ENCODE measurements around the gene MTCL1.

MTCL1 gene

DNA sequence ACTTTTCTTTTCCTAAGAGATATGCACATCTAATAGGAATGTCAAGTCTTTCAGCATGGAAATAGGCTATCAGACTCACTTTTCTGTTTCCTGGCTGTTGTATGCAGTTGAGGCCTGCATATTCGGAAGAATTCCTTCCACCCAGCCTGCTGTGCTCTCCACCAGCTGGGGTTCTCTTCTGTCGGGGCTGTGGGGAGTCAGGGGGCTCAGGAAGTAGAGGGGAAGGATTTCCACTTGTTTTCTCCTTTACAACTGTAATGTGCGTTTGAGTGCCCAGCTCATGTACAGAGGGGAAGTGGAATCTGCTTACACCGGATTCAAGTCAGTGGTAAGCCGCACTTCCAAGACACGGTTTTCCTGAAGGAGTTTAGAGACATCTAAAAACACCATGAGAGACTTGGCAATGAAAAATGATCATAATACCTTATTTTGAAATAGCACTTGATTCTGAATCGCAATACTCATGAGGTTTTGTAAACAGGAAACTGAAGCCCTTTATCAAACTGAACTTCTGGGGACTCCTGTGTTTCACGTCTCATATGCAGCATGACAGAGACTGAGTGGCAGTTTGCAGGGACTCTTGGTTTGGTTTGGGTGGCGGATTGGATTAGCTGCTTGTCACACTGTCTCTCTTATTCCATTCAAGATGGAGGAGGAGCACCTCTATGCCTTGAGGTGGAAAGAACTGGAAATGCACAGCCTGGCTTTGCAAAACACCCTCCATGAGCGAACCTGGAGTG, 90.4 kb downstream of the MTCL1 start:
- no peak overlapping the region; the same call in 1 of the 2 replicates for H3K4me3 ChIP-seq (ENCODE audit: low read depth, low read length)
- peak overlapping the region; percentile 12; the same call in 1 of the 2 replicates for H3K9ac ChIP-seq (ENCODE audit: low read depth, low read length)
- H3K27me3 ChIP-seq (ENCODE audit: control insufficient read depth, insufficient read depth, low read length) = no peaks in the 10 kb centered on the region
- peaks cover 43% of the 10 kb centered on the region for H3K36me3 ChIP-seq (ENCODE audit: control insufficient read depth, insufficient read depth, low read length)
- H3K27ac ChIP-seq (ENCODE audit: low read depth, low read length) = peak overlapping the region; percentile 77
- H3K9me3 ChIP-seq (ENCODE audit: control insufficient read depth, insufficient read depth, low read length) = no peaks in the 10 kb centered on the region
- peaks cover 66% of the 10 kb centered on the region for H3K4me1 ChIP-seq (ENCODE audit: control insufficient read depth, insufficient read depth, low read length)

DNA sequence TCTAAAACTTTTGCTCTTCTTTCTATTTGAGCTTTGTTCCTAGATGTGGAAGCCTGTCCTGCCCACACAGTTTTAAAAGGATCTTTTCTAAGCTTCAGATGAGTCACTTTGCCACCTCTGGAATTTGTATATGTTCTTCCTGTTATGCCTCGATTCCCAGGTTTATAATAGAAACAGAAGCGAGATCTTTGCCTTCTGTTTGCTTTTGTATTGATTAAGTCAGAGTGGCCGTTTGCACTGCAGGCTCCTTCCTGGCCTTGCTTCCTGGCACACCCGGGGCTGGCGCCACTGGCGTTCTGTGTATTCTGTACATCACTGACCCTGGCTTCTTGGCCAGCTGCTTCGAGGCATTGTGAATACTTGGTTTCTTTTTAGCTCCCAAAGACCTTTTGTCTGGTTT, 91.8 kb downstream of the MTCL1 start:
- no peaks in the 10 kb centered on the region for H3K9me3 ChIP-seq (ENCODE audit: control insufficient read depth, insufficient read depth, low read length)
- no peak overlapping the region for H3K9ac ChIP-seq (ENCODE audit: low read depth, low read length)
- H3K4me1 ChIP-seq (ENCODE audit: control insufficient read depth, insufficient read depth, low read length) = peaks cover 66% of the 10 kb centered on the region
- H3K36me3 ChIP-seq (ENCODE audit: control insufficient read depth, insufficient read depth, low read length) = peaks cover 43% of the 10 kb centered on the region
- no peaks in the 10 kb centered on the region for H3K27me3 ChIP-seq (ENCODE audit: control insufficient read depth, insufficient read depth, low read length)
- H3K4me3 ChIP-seq (ENCODE audit: low read depth, low read length) = no peak overlapping the region
- no peak overlapping the region for H3K27ac ChIP-seq (ENCODE audit: low read depth, low read length)

DNA sequence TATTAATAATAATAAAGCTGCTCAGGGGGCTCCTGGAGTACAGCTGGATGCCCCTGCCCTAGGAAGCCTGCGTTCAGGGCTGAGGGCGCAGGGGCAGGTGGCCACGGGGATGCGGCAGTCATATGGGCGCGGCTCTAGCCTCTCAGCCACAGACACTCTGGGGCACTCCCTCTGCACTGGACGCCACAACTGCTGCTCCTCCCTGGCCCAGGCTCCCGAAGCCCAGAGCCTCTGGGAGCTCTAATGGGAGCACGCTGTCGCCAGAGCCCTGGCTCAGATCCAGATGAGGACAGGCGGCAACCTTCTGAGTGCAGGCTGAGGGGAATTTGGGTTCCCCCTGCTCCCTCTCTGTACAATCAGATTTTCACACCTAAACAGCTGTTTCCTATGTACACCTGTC, 93.6 kb downstream of the MTCL1 start:
- H3K4me3 ChIP-seq (ENCODE audit: low read depth, low read length) = no peak overlapping the region
- H3K27ac ChIP-seq (ENCODE audit: low read depth, low read length) = no peak overlapping the region
- no peaks in the 10 kb centered on the region for H3K27me3 ChIP-seq (ENCODE audit: control insufficient read depth, insufficient read depth, low read length)
- H3K36me3 ChIP-seq (ENCODE audit: control insufficient read depth, insufficient read depth, low read length) = peaks cover 50% of the 10 kb centered on the region
- no peaks in the 10 kb centered on the region for H3K9me3 ChIP-seq (ENCODE audit: control insufficient read depth, insufficient read depth, low read length)
- H3K9ac ChIP-seq (ENCODE audit: low read depth, low read length) = no peak overlapping the region
- peaks cover 60% of the 10 kb centered on the region for H3K4me1 ChIP-seq (ENCODE audit: control insufficient read depth, insufficient read depth, low read length)

DNA sequence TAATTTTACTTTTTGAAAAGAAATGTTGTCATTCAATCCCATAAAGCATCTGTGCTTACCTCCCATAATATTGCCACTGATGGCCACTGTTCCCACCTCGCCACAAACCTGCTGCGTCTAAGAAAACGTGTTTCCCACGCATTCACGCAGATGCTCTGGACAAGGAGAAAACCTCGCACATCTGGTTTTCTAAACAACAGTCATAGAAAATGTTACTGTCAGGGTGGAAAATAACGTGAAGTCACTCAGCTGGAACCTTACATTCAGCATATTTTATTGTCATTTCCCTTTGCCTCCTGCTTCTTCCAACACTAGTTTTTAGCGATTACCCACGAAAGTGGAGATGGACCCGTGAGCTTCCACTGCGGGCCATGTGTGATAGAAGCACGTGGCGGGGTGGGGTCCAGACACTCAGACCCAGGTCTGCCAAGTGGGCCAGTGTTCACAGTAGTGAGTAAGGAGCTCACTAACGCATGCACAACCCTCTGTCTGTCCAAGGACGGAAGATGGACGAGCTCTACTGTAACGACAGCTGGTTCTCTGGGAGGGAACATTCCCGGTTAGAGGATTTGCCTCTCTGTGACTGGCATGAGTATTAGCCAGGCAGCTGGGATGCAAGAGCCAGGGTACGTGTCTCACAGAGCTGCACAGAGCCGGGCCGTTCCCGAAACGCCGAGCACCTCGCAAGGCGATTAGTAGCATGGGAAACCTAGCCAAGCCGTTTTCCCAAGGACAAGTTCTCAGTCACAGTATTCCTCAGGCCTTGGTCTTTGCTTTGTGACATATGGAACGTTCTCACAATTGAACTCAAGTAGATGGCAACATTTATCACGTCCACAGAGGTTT, 94.5 kb downstream of the MTCL1 start:
- H3K36me3 ChIP-seq (ENCODE audit: control insufficient read depth, insufficient read depth, low read length) = peaks cover 50% of the 10 kb centered on the region
- H3K9me3 ChIP-seq (ENCODE audit: control insufficient read depth, insufficient read depth, low read length) = no peaks in the 10 kb centered on the region
- no peak overlapping the region for H3K9ac ChIP-seq (ENCODE audit: low read depth, low read length)
- H3K4me1 ChIP-seq (ENCODE audit: control insufficient read depth, insufficient read depth, low read length) = peaks cover 51% of the 10 kb centered on the region
- no peak overlapping the region for H3K4me3 ChIP-seq (ENCODE audit: low read depth, low read length)
- peak overlapping the region; percentile 91 for H3K27ac ChIP-seq (ENCODE audit: low read depth, low read length)
- H3K27me3 ChIP-seq (ENCODE audit: control insufficient read depth, insufficient read depth, low read length) = no peaks in the 10 kb centered on the region

DNA sequence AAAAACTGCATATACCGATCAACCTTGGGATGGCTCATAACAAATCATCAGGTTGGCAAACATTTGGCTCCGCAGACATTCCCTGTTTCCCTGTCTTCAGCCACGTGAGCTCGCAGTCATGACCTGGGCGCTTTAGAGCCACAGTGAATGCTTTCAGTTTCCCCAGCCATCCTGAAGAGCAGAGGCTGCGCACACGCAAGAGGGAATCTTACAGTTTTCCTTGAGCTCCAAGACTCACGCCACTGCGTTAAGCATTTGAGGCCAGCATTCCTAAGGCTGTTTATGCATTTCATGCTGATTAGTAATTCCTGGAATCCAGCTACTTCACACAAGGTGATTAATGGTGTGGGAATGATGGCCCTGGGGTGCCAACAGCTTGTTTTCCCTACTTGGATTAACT, 95.1 kb downstream of the MTCL1 start:
- Histone ChIP-seq H3K9ac (ENCODE audit: low read depth, low read length) (no peak overlapping the region), H3K4me3 (ENCODE audit: low read depth, low read length) (no peak overlapping the region), H3K4me1 (ENCODE audit: control insufficient read depth, insufficient read depth, low read length) (peaks cover 45% of the 10 kb centered on the region)

DNA sequence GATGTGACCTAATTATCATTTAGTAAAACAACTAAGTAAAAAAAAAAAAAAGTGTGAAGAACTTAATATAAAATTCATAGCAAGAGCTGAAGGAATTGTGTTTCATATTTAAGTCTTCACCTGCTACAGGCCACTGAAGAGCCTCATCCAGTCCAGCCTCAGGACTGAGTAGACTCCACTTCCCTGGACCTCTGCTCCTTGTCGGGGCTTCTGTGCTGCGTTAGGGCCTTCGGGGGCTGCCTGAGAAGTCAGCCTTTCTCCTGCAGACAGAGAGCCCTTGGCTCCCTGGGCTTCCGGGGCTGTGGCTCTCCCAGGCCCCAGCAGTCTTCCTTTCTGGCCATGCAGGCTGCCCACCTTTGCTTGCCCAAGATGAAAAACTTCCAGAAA, 95.5 kb downstream of the MTCL1 start:
- H3K9ac ChIP-seq (ENCODE audit: low read depth, low read length) = no peak overlapping the region
- H3K27me3 ChIP-seq (ENCODE audit: control insufficient read depth, insufficient read depth, low read length) = no peaks in the 10 kb centered on the region
- H3K9me3 ChIP-seq (ENCODE audit: control insufficient read depth, insufficient read depth, low read length) = no peaks in the 10 kb centered on the region
- no peak overlapping the region for H3K4me3 ChIP-seq (ENCODE audit: low read depth, low read length)
- peaks cover 52% of the 10 kb centered on the region for H3K36me3 ChIP-seq (ENCODE audit: control insufficient read depth, insufficient read depth, low read length)
- peak overlapping the region; percentile 91 for H3K27ac ChIP-seq (ENCODE audit: low read depth, low read length)
- H3K4me1 ChIP-seq (ENCODE audit: control insufficient read depth, insufficient read depth, low read length) = peaks cover 42% of the 10 kb centered on the region

More for the DNA sequence above, 95.1 kb downstream of the MTCL1 start:
- no peaks in the 10 kb centered on the region for H3K9me3 ChIP-seq (ENCODE audit: control insufficient read depth, insufficient read depth, low read length)
- no peaks in the 10 kb centered on the region for H3K27me3 ChIP-seq (ENCODE audit: control insufficient read depth, insufficient read depth, low read length)
- H3K36me3 ChIP-seq (ENCODE audit: control insufficient read depth, insufficient read depth, low read length) = peaks cover 50% of the 10 kb centered on the region
- peak overlapping the region; percentile 91 for H3K27ac ChIP-seq (ENCODE audit: low read depth, low read length)

DNA sequence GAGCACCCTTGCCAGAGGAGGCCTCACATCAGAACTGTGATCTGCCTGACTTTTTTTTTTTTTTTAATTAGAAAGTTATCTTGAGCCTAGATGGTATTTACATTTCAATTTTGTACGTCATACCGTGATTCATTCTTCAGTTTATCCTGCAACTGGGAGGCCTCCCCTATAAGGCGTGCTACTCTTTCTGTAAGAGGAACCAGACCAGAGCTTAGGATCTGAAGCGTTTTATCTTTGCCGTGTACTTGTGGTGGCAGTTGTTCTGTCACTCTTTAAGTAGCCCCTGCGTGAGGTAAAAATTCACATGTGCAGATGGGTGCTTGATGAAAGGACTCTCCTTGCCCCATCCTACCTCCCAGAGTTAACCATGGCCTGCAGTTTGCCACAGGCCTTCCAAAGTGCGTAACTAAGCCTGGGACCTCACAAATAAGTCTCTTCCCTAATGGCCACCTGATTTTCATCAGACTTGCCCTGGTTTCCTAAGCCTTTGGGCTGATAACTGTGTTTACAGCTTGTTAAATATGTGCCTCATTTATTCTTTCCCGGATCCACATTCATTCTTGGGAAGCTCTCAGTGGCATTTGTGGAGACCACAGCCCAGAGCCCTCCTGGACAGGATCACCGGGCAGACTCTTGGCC, 96.0 kb downstream of the MTCL1 start:
- peak overlapping the region; percentile 91 for H3K27ac ChIP-seq (ENCODE audit: low read depth, low read length)
- H3K9ac ChIP-seq (ENCODE audit: low read depth, low read length) = no peak overlapping the region; the same call in 1 of the 2 replicates
- H3K4me1 ChIP-seq (ENCODE audit: control insufficient read depth, insufficient read depth, low read length) = peaks cover 36% of the 10 kb centered on the region
- H3K4me3 ChIP-seq (ENCODE audit: low read depth, low read length) = no peak overlapping the region
- H3K27me3 ChIP-seq (ENCODE audit: control insufficient read depth, insufficient read depth, low read length) = no peaks in the 10 kb centered on the region
- H3K36me3 ChIP-seq (ENCODE audit: control insufficient read depth, insufficient read depth, low read length) = peaks cover 49% of the 10 kb centered on the region
- H3K9me3 ChIP-seq (ENCODE audit: control insufficient read depth, insufficient read depth, low read length) = no peaks in the 10 kb centered on the region

DNA sequence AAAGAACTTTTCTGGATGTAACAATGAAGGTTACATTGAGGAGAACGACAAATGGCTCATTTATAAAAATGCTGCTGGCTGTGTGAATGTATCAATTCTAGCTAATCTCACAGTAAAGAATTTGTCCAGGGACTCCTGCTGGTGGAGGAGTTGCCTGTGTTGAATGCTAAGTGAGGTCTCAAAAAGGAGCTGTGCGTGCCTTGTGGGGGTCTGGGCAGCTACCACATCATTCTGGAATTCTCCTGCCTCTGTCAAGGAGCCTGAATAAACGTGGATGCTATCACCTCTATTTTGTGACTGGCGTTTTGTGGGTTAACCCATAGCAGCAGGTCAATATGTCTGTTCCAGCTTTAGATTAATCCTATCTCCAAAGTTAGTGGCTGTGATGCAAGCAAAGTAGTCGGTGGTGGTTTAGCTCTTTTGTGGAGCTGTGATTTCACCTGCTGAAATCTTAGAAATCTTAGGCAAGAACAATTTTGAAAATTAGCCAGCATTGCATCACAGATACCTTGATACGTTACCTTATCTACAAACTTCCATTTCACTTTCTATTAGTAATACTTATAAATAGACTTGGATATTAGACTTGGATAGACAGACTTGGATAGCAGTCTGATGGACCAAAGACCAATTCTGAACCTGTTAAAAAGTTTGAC, 96.8 kb downstream of the MTCL1 start:
- Histone ChIP-seq H3K9me3 (ENCODE audit: control insufficient read depth, insufficient read depth, low read length) (no peaks in the 10 kb centered on the region), H3K9ac (ENCODE audit: low read depth, low read length) (no peak overlapping the region), H3K27me3 (ENCODE audit: control insufficient read depth, insufficient read depth, low read length) (no peaks in the 10 kb centered on the region), H3K36me3 (ENCODE audit: control insufficient read depth, insufficient read depth, low read length) (peaks cover 47% of the 10 kb centered on the region), H3K27ac (ENCODE audit: low read depth, low read length) (no peak overlapping the region), H3K4me3 (ENCODE audit: low read depth, low read length) (no peak overlapping the region), H3K4me1 (ENCODE audit: control insufficient read depth, insufficient read depth, low read length) (peaks cover 30% of the 10 kb centered on the region)

DNA sequence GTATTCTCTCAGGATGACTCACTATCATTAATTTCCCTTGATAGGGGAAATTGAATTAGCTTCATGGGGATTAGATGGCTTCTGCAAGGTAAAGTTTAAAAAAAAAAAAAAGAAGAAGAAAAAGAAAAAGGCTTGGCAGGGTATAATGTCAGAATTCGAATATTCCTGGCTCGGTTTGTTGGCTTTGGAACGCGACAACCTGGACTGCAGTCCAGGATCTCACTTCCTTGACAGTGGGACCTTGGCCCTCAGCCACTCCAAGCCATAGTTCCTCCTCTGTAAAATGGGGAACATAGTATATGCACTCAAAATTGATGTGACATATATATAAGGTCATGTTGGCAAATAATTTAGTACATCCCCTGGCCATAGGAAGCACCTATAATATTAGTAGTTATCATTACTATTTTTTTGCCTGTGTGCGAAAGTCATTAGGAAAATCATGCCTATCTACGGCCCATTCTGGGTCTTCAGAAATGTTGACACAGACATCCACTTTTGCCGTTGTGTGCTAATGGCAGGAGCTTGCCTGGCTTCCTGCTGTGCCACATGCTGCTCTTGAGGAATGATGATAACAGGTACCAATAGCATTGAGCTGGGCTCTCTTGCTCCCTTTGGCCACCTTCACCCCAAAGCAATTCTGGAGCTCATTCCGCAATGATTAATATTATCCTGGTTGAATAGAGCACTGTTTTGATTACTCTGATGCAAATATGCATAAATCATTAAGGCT, 97.9 kb downstream of the MTCL1 start:
- Histone ChIP-seq H3K4me3 (ENCODE audit: low read depth, low read length) (no peak overlapping the region), H3K27ac (ENCODE audit: low read depth, low read length) (no peak overlapping the region), H3K4me1 (ENCODE audit: control insufficient read depth, insufficient read depth, low read length) (peaks cover 30% of the 10 kb centered on the region), H3K36me3 (ENCODE audit: control insufficient read depth, insufficient read depth, low read length) (peaks cover 47% of the 10 kb centered on the region), H3K27me3 (ENCODE audit: control insufficient read depth, insufficient read depth, low read length) (no peaks in the 10 kb centered on the region), H3K9me3 (ENCODE audit: control insufficient read depth, insufficient read depth, low read length) (no peaks in the 10 kb centered on the region), H3K9ac (ENCODE audit: low read depth, low read length) (no peak overlapping the region)

DNA sequence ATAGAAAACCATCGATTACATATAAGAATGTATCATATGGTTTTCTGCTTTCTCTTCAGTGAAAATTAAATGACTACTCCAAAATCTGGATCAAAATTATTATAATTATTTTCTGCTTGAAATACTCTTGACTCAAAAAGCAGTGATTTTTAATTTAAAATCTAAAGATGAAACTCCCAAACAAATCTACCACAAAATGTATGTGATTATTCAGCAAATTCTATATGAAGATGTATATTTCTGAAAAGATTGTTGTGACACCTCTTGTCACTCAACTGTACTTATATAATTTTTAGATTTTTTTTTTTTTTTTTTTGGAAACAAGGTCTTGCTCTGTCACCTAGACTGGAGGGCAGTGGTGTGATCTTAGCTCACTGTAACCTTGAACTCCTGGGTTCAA, 98.6 kb downstream of the MTCL1 start:
- Histone ChIP-seq H3K9me3 (ENCODE audit: control insufficient read depth, insufficient read depth, low read length) (no peaks in the 10 kb centered on the region), H3K4me3 (ENCODE audit: low read depth, low read length) (no peak overlapping the region), H3K4me1 (ENCODE audit: control insufficient read depth, insufficient read depth, low read length) (peaks cover 30% of the 10 kb centered on the region), H3K36me3 (ENCODE audit: control insufficient read depth, insufficient read depth, low read length) (peaks cover 46% of the 10 kb centered on the region), H3K9ac (ENCODE audit: low read depth, low read length) (no peak overlapping the region), H3K27me3 (ENCODE audit: control insufficient read depth, insufficient read depth, low read length) (no peaks in the 10 kb centered on the region), H3K27ac (ENCODE audit: low read depth, low read length) (no peak overlapping the region)
